DOHH2 (cell line): ENCODE results near the gene ROR1.

Experiments used
- H3F3A ChIP-seq: fragments of 200-600 bp; sonication (generic), shearing (Covaris generic); 2 replicates; pipeline ENCODE4 v1.6.0; 2016; ENCODE audit warnings: antibody characterized with exemption, mild to moderate bottlenecking; ENCODE audit not compliant: control insufficient read depth, insufficient read depth
- H3K27ac ChIP-seq: fragments of 200-600 bp; sonication (generic); 2 replicates; pipeline ENCODE4 v1.5.1; 2014; ENCODE audit warnings: low read depth, mild to moderate bottlenecking, low read length, moderate library complexity
- H3K27me3 ChIP-seq: fragments of 200-600 bp; sonication (generic); 2 replicates; pipeline ENCODE4 v1.6.1; 2014; ENCODE audit warnings: mild to moderate bottlenecking, low read length, mixed read lengths; ENCODE audit not compliant: control insufficient read depth
- H3K36me3 ChIP-seq: fragments of 200-600 bp; sonication (generic); 2 replicates; pipeline ENCODE4 v1.6.1; 2014; ENCODE audit warnings: mild to moderate bottlenecking, low read length, moderate library complexity, mixed read lengths; ENCODE audit not compliant: control insufficient read depth
- H3K4me1 ChIP-seq: fragments of 200-600 bp; sonication (generic); 2 replicates; pipeline ENCODE4 v1.6.1; 2014; ENCODE audit warnings: mild to moderate bottlenecking, low read length, mixed read lengths; ENCODE audit not compliant: control insufficient read depth
- H3K4me2 ChIP-seq: fragments of 200-600 bp; sonication (generic); 2 replicates; pipeline ENCODE4 v1.6.0; 2014; ENCODE audit warnings: mild to moderate bottlenecking, low read length, moderate library complexity
- H3K4me3 ChIP-seq: fragments of 200-600 bp; sonication (generic); 2 replicates; pipeline ENCODE4 v1.5.1; 2014; ENCODE audit warnings: mild to moderate bottlenecking, low read length, mixed read lengths
- H3K79me2 ChIP-seq: fragments of 200-600 bp; sonication (generic); 2 replicates; pipeline ENCODE4 v1.6.1; 2014; ENCODE audit warnings: mild to moderate bottlenecking, low read length, mixed read lengths; ENCODE audit not compliant: control insufficient read depth
- H3K9me2 ChIP-seq: fragments of 200-600 bp; sonication (generic); replicated peaks from 2 replicates; pipeline ENCODE4 v1.6.1; 2014; ENCODE audit warnings: mild to moderate bottlenecking, low read length, mixed read lengths; ENCODE audit not compliant: control insufficient read depth
- H3K9me3 ChIP-seq: fragments of 200-600 bp; sonication (generic); 2 replicates; pipeline ENCODE4 v1.6.1; 2014; ENCODE audit warnings: antibody characterized with exemption, low read length, mixed read lengths; ENCODE audit not compliant: control insufficient read depth, insufficient read depth
- H4K20me1 ChIP-seq: fragments of 200-600 bp; sonication (generic); 2 replicates; pipeline ENCODE4 v1.6.0; 2014; ENCODE audit warnings: low read depth, mild to moderate bottlenecking, antibody characterized with exemption, low read length, moderate library complexity; ENCODE audit not compliant: control insufficient read depth, insufficient read depth
- EZH2phosphoT487 ChIP-seq: fragments of 200-600 bp; sonication (generic); IDR thresholded peaks from 2 replicates; pipeline ENCODE4 v1.6.1; 2017; ENCODE audit warnings: borderline replicate concordance, mild to moderate bottlenecking, antibody characterized with exemption, low read length, moderate library complexity, mixed read lengths
- TF ChIP-seq, protein P1 (sequence below): fragments of 200-600 bp; sonication (generic); IDR thresholded peaks from one replicate; pipeline ENCODE4 v1.5.1; 2014; ENCODE audit warnings: antibody characterized with exemption, mild to moderate bottlenecking, low read depth, low read length; ENCODE audit not compliant: poor library complexity, severe bottlenecking

Gene ROR1

DNA sequence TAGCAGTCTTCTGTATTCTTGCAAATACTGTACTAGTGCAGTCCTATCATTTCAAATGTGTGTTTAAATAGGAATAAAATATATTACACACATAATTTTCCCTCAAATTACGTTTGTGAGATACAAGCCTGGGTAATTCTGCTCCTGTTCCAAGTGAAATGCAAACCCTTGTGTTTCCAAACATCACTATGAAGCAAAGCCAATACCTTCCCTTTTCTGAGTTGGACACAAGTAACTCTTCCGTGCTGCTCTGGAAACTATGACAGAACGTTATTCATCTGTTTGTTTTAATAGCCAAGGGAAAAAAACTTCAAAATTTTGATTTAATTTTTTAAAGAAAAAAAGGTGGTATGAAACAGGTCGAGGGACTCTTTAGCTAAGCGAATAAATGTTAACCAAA is 355.9 kb downstream of the ROR1 start:
- no peak overlapping the region for H3K4me3 ChIP-seq
- no peaks in the 10 kb centered on the region for H3K9me3 ChIP-seq
- no peaks in the 10 kb centered on the region for H3K36me3 ChIP-seq
- no peaks in the 10 kb centered on the region for H3K79me2 ChIP-seq
- H3K4me1 ChIP-seq: no peaks in the 10 kb centered on the region
- no peaks in the 10 kb centered on the region for H3F3A ChIP-seq
- peaks cover 11% of the 10 kb centered on the region; the same call in 1 of the 2 replicates for H3K27me3 ChIP-seq
- no peak overlapping the region for H3K27ac ChIP-seq
- H3K9me2 ChIP-seq: no peaks in the 10 kb centered on the region
- no peaks in the 10 kb centered on the region for H4K20me1 ChIP-seq
- TF ChIP-seq, protein P1, sequence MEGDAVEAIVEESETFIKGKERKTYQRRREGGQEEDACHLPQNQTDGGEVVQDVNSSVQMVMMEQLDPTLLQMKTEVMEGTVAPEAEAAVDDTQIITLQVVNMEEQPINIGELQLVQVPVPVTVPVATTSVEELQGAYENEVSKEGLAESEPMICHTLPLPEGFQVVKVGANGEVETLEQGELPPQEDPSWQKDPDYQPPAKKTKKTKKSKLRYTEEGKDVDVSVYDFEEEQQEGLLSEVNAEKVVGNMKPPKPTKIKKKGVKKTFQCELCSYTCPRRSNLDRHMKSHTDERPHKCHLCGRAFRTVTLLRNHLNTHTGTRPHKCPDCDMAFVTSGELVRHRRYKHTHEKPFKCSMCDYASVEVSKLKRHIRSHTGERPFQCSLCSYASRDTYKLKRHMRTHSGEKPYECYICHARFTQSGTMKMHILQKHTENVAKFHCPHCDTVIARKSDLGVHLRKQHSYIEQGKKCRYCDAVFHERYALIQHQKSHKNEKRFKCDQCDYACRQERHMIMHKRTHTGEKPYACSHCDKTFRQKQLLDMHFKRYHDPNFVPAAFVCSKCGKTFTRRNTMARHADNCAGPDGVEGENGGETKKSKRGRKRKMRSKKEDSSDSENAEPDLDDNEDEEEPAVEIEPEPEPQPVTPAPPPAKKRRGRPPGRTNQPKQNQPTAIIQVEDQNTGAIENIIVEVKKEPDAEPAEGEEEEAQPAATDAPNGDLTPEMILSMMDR: no peak
- no peak for TF ChIP-seq EZH2phosphoT487
- H3K4me2 ChIP-seq: no peak overlapping the region

DNA sequence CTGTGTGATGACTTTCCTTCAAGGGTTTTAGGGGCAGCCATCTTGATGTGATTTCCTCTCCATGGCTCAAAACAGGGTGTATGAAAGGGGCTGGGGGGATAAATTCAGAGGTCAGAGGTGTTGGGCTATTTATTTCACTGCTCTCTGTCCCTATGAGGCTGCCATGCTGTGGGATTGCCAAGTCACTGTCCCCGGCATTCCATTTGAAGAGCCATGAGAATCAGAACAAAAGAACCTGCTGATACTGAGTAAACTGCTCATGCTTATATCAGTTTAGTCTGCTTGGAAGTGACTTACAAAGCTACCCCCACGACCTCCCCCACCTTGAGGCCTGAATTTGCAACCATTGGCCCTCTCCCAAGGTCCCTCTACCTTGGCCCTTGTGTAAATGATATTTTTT is 357.3 kb downstream of the ROR1 start:
- no peaks in the 10 kb centered on the region for H3F3A ChIP-seq
- H3K36me3 ChIP-seq: no peaks in the 10 kb centered on the region
- no peaks in the 10 kb centered on the region for H3K9me2 ChIP-seq
- H3K4me1 ChIP-seq: no peaks in the 10 kb centered on the region
- H3K27ac ChIP-seq: no peak overlapping the region
- H3K4me2 ChIP-seq: no peak overlapping the region
- H3K79me2 ChIP-seq: no peaks in the 10 kb centered on the region
- H3K9me3 ChIP-seq: no peaks in the 10 kb centered on the region
- H3K4me3 ChIP-seq: no peak overlapping the region
- no peaks in the 10 kb centered on the region for H4K20me1 ChIP-seq
- no peak for TF ChIP-seq EZH2phosphoT487
- TF ChIP-seq, protein P1: no peak
- H3K27me3 ChIP-seq: peaks cover 14% of the 10 kb centered on the region; the same call in 1 of the 2 replicates

DNA sequence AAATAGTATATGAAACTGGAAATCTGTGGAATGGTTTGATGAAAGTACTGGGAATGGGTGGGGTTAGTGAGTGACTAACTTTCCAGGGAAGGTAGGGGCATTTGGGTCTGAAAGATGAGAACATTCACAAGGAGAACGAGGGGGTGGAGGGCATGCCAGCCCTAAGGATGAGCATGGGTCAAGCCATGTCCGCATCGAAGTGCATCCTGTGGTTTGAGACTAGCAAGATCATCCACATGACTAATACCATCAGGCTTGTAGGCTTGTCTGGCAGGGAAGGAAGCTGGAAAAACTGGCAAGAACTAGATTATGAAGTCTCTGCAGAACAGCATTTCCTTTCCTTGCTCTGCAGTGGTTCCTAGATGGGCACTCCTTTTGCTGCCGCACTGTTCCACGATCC is 359.2 kb downstream of the ROR1 start:
- Histone ChIP-seq H3K36me3 (no peaks in the 10 kb centered on the region), H3K9me2 (no peaks in the 10 kb centered on the region), H3K27me3 (peaks cover 7% of the 10 kb centered on the region; the same call in 1 of the 2 replicates), H3F3A (no peaks in the 10 kb centered on the region), H3K4me2 (no peak overlapping the region), H3K4me3 (no peak overlapping the region), H4K20me1 (no peaks in the 10 kb centered on the region), H3K9me3 (no peaks in the 10 kb centered on the region), H3K4me1 (no peaks in the 10 kb centered on the region), H3K27ac (no peak overlapping the region), H3K79me2 (no peaks in the 10 kb centered on the region)
- no peak for TF ChIP-seq EZH2phosphoT487
- TF ChIP-seq, protein P1: no peak
